ENCODE measurements around the gene MYO9B. TPM values are rescaled to one million over a fixed set of nuclear protein-coding genes. Genes with fewer than 3 reads are reported as not detected.

MYO9B gene
- total and polyA plus RNA-seq, 2 of the 13 experiments (the other 11 are each of a cell fraction or from before 2014, with no cell fraction given), result 18.0 to 18.3 TPM

DNA sequence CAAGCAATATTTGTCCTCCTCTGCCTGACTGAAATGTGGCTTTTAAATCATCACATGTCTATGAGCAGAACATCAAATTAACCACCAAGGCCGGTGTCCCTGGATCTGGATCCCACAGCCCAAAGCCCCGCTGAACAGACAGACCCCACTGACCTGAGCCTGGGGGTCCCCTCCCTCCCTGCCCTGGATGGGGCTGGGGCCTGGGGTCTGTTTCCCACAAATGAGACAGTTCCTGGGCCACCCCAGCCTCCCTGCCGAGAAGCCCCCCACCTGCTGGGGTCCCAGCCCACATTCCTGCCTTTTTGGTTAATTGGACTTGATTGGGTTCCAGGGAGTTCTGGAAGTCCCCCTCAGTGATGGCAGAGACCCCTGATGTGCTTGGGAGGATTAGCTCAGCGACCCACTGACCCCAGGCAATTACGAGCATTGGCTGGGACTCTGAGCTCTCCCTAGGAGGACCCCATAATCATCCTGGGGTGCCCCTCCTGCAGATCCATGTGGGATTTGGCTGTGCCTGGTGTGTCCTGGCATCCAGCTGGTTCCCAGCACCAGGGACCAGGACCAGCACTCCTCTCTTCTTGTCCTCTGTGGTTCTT, 29.6 kb upstream of the MYO9B start (continued):
- TF ChIP-seq, protein P1, sequence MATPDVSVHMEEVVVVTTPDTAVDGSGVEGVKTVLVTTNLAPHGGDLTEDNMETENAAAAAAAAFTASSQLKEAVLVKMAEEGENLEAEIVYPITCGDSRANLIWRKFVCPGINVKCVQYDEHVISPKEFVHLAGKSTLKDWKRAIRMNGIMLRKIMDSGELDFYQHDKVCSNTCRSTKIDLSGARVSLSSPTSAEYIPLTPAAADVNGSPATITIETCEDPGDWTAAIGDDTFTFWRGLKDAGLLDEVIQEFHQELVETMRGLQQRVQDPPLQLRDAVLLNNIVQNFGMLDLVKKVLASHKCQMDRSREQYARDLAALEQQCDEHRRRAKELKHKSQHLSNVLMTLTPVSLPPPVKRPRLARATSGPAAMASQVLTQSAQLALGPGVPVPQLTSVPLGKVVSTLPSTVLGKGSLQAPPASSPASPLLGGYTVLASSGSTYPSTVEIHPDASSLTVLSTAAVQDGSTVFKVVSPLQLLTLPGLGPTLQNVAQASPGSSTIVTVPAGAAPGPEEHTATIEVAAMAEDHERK (CRISPR knock-in tag; IDR thresholded peaks at IDR 0.05; ENCODE audit: low read depth), result no peak
- TF ChIP-seq ZNF572 (CRISPR knock-in tag; IDR thresholded peaks at IDR 0.05) (no peak), MZF1 (CRISPR knock-in tag; IDR thresholded peaks at IDR 0.05; ENCODE audit: borderline replicate concordance) (no peak), ZNF713 (CRISPR knock-in tag; IDR thresholded peaks at IDR 0.05) (no peak), ZBTB2 (CRISPR knock-in tag; IDR thresholded peaks at IDR 0.05; ENCODE audit: low read depth) (no peak), PHF21A (CRISPR knock-in tag; IDR thresholded peaks at IDR 0.05) (no peak)

GRCh38 chr19:17048885-17049453, 26.6 kb upstream of the MYO9B start:
- no peaks in the 10 kb centered on the region for H3K9me3 ChIP-seq (ENCODE audit: low read length)
- H3K4me3 ChIP-seq (replicated peaks in 1 of 3; ENCODE audit: insufficient read depth in 1 of 3, low read depth in 2 of 3, low read length in 3 of 3), result no peak overlapping the region
- WGBS (ENCODE audit: low lambda C conversion rate), result 95% methylated on average over 14 of the region's 16 CpGs
- no TSS peak for BruUV-seq (replicated peaks)
- no peak for ATAC-seq
- FAIRE-seq, result no peak
- DNase-seq (ENCODE audit: low spot score), result no peak
- in situ Hi-C loops (cut with HindIII; ENCODE audit: extremely low pct_ligation_motif_present, low pct_unique_long_range_greater_than_20kb), result no loop called here
- H3K36me3 ChIP-seq (replicated peaks in 1 of 2; ENCODE audit: control insufficient read depth in 1 of 2, insufficient read depth in 2 of 2, low read length in 2 of 2), result peaks cover 10 to 40% of the 10 kb centered on the region in 2 experiments
- H3K79me2 ChIP-seq (ENCODE audit: insufficient read depth, low read length), result no peaks in the 10 kb centered on the region
- H3K4me2 ChIP-seq (ENCODE audit: low read depth, low read length), result no peak overlapping the region
- no peak overlapping the region for H3K27ac ChIP-seq (ENCODE audit: extremely low read length, insufficient read depth, low read length)
- H4K20me1 ChIP-seq (ENCODE audit: insufficient read depth, low read length), result no peaks in the 10 kb centered on the region
- H3K27me3 ChIP-seq (ENCODE audit: control insufficient read depth in 1 of 2, insufficient read depth in 2 of 2, low read length in 2 of 2), result no peaks in the 10 kb centered on the region; a peak in 1 of 5 replicates
- ChIA-PET POLR2A (no interaction called here), CTCF (ENCODE audit: low intra/inter-chr PET ratio, low total read pairs) (no interaction called here)
- no peak overlapping the region for H2AFZ ChIP-seq (ENCODE audit: low read length)
- no peak overlapping the region for H3K9ac ChIP-seq (ENCODE audit: insufficient read depth, low read depth, low read length)
- no peaks in the 10 kb centered on the region for H3K4me1 ChIP-seq (ENCODE audit: insufficient read depth, low read length)
- intact Hi-C loops (cut with micrococcal nuclease; ENCODE audit: unreplicated experiment), result no loop called here
- TF ChIP-seq HOXA9 (CRISPR knock-in tag; IDR thresholded peaks at IDR 0.05; ENCODE audit: borderline replicate concordance), result no peak
- TF ChIP-seq ZNF660 (CRISPR knock-in tag; IDR thresholded peaks at IDR 0.05; ENCODE audit: borderline replicate concordance, low read depth), result no peak
- TF ChIP-seq ZNF646 (CRISPR knock-in tag; IDR thresholded peaks at IDR 0.05), result no peak
- TF ChIP-seq HDAC6 (IDR thresholded peaks at IDR 0.05; ENCODE audit: low read depth, low read length), result no peak
- TF ChIP-seq ZNF225 (CRISPR knock-in tag; IDR thresholded peaks at IDR 0.05), result no peak
- no peak for TF ChIP-seq ZNF605 (CRISPR knock-in tag; IDR thresholded peaks at IDR 0.05)
- no peak for TF ChIP-seq ZNF891 (CRISPR knock-in tag; IDR thresholded peaks at IDR 0.05)
- TF ChIP-seq ZNF674 (CRISPR knock-in tag; IDR thresholded peaks at IDR 0.05; ENCODE audit: low read depth), result no peak
